ENCODE results near the gene VARS2. TPM values are rescaled to one million over a fixed set of nuclear protein-coding genes. Genes with fewer than 3 reads are reported as not detected.
A peak's percentile ranks its signal among the peaks of the same experiment; 100 is the strongest.

Gene VARS2
- total and polyA plus RNA-seq, 9 of the 15 experiments (the other 6 are each of a cell fraction or from before 2014, with no cell fraction given): 1.6 to 53.6 (median 29.9) TPM

DNA sequence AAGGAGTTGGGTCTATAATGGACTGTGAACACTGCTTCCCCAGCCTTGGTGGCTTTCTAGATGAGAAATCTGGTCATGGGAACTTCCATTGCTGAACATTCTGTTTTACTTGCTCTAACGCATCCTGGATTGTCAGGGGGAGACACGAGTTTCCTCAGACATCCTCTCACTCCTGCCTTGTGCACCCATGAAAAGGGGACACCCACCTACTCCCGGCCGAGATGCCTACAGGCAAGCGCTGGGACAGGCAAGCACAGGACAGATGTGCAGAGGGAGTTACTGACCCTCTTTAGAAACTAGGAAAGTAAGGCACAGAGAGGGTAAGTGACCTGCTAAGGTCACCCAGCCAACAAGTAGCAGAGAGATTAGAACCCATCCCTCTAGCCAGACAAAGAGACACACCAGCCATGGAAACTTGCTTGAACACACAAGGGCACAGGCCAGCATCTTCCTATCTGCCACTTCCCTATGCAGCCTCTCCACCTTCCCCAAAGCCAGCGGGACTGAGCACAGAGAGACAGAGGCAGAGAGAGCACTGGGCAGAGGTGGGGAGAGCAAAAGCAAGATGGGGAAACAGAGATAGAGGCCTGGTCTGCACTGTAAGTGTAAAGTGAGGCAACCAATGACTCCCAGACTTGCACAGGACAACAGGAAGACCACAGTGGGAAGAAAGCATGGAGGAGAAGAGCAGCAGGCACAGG lies 18.8 kb downstream of the VARS2 start:
- BruUV-seq (replicated peaks): no TSS peak

More for the DNA sequence above, 18.8 kb downstream of the VARS2 start:
- WGBS (ENCODE audit: insufficient coverage, low coverage, missing lambda C conversion rate): 12% methylated on average over 6 of the region's 6 CpGs
- H3K27ac ChIP-seq (ENCODE audit: extremely low read depth, low read depth, low read length): no peak overlapping the region
- H3K36me3 ChIP-seq (ENCODE audit: control insufficient read depth, insufficient read depth, low read length): no peaks in the 10 kb centered on the region
- POLR2A ChIA-PET: no interaction called here
- no peaks in the 10 kb centered on the region for H3K9me1 ChIP-seq (ENCODE audit: control insufficient read depth, insufficient read depth, low read length)
- FAIRE-seq: no peak
- peak; percentile 74; the same call in 1 of the 2 replicates for TF ChIP-seq BCOR (IDR thresholded peaks at IDR 0.05)
- peak; percentile 54 for TF ChIP-seq ZFP36 (IDR thresholded peaks at IDR 0.05; ENCODE audit: low read depth, low read length, partially characterized antibody)
- TF ChIP-seq NELFE (IDR thresholded peaks at IDR 0.05; ENCODE audit: insufficient read depth, insufficient read length): no peak
- no peak for TF ChIP-seq NFYB (IDR thresholded peaks at IDR 0.05; ENCODE audit: extremely low read depth, insufficient read length)
- TF ChIP-seq ZNF518B (CRISPR knock-in tag; IDR thresholded peaks at IDR 0.05): no peak
- no peak for TF ChIP-seq EHMT2 (IDR thresholded peaks at IDR 0.05)
- 0 out of 4 replicates have a peak, but pooled peaks of 1 of the 2 experiments have one; percentile 32 for TF ChIP-seq KDM1A (IDR thresholded peaks at IDR 0.05)
- no peak overlapping the region for H2AFZ ChIP-seq (ENCODE audit: low read depth, low read length)
- peaks cover 4% of the 10 kb centered on the region; the same call in 1 of the 2 replicates for H3K9me3 ChIP-seq (replicated peaks; ENCODE audit: control insufficient read depth, insufficient read depth, low read depth, low read length)
- in situ Hi-C loops (cut with MboI) (no loop called here), intact Hi-C loops (cut with micrococcal nuclease) (no loop called here)
- peaks cover 2% of the 10 kb centered on the region; the same call in 1 of the 2 replicates for H4K20me1 ChIP-seq (replicated peaks; ENCODE audit: control insufficient read depth, insufficient read depth, low read length)
- H3K9ac ChIP-seq (ENCODE audit: insufficient read depth in 1 of 2, low read depth in 2 of 2, low read length in 2 of 2): no peak overlapping the region
- CTCF ChIA-PET (ENCODE audit: low intra/inter-chr PET ratio): no interaction called here
- DNase-seq (ENCODE audit: extremely low read depth in 1 of 4, low spot score in 3 of 4): no peak
- no peak overlapping the region for H3K4me2 ChIP-seq (ENCODE audit: insufficient read depth, low read length)
- no peak overlapping the region for H3K4me3 ChIP-seq
- H3K4me1 ChIP-seq (replicated peaks in 1 of 2; ENCODE audit: control insufficient read depth in 2 of 2, insufficient read depth in 2 of 2, low read length in 2 of 2): no peaks in the 10 kb centered on the region; a peak in 2 of 5 replicates
- no peaks in the 10 kb centered on the region for H3K79me2 ChIP-seq (ENCODE audit: control insufficient read depth, insufficient read depth, low read length)
- peaks cover 6 to 26% of the 10 kb centered on the region in 2 experiments; a peak in 3 of 5 replicates for H3K27me3 ChIP-seq (ENCODE audit: control insufficient read depth in 2 of 2, insufficient read depth in 2 of 2, low read length in 2 of 2)
- ATAC-seq: peak; percentile 23; the same call in 2 of the 3 replicates

Data from K562 (cell line).